HG03095 (cell line): ENCODE results near the gene PTPRG.

Experiments used
- ATAC-seq: cut with Tn5 transposase; IDR thresholded peaks from one replicate; pipeline ENCODE4 v1.9.1; 2021; ENCODE audit warnings: moderate library complexity; ENCODE audit not compliant: unreplicated experiment

Gene PTPRG

DNA sequence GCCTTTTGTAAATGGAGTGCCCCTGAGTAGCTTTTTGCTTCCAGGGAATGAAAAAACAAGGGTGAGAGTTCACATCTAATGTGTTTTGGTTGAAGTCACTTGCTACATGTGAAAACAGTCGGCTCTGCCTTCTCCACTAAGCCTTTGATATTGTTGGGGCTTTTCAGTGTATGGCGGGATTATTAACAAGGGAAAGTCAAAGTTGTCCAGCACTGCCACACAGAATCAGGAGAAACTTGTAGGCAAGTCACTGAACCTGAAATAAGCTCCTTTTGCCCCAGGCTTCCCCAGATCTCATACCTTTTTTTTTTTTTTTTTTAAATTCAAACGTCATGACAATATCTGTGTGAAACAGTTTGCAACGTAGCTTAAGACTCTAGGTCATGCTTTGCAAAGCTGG lies 564.0 kb downstream of the PTPRG start:
- no peak for ATAC-seq

DNA sequence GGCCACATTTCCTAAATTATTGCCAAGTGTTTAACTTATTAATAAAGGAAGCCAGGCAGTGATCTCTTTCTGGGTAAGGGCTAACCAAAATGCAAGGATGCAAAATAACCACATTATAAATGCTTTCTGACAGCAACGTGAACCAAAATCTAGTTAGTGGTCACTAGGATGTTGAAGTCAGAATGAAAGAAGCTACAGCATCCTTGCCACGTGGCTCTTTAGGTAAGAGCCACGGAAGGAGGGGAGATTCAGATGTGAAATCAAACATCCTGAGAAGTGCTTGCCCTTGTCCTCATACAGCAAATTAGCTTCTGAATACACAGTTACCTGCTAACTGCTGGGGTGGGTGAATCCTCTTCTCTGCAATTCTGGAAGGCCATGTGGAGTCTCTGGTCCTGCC lies 565.7 kb downstream of the PTPRG start:
- no peak for ATAC-seq

GRCh38 chr3:62128051-62128450 lies 566.7 kb downstream of the PTPRG start:
- no peak for ATAC-seq

DNA sequence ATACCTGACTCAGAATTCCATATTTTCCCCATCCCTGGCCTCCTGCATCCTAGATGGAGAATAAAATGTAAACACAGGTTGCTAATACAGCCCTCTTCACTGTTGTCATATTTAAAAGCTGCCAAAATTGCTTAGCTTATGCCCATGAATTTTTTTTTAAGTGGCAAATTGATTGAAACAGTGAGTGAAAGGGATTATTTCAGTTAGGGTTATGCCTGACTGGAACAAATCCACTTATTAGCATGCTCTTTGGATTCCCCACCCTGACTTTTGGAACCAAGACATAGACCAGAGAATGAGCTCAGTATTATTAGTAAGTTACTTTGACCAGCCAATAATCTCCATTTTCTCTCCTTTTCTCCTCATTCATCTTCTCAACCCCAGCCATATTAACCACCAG lies 567.3 kb downstream of the PTPRG start:
- ATAC-seq = no peak

- ATAC-seq = no peak
Measured at GRCh38 chr3:62131050-62131449, 569.7 kb downstream of the PTPRG start.

GRCh38 chr3:62131620-62132019 lies 570.2 kb downstream of the PTPRG start:
- no peak for ATAC-seq

- ATAC-seq = no peak
Measured at GRCh38 chr3:62132027-62132602, 570.7 kb downstream of the PTPRG start.

DNA sequence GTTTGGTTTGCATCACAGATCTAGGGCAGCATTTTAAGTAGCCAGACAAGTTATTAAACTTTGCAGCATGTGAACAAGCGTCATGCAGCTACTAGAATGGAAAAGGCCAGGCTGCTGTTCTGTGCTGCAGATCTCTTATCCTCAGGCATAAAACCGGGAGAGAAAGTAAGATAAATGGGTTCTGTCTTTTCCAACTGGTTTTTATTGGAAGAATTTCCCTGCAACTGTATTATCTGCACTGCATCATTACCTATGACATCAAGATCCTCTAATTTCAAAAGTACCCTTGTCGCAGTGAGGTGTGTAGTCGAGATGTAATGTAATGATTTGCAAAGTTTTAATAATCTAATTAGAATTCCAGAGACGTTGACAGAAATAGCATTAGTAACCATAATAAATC lies 571.6 kb downstream of the PTPRG start:
- no peak for ATAC-seq

GRCh38 chr3:62134061-62134496 lies 572.7 kb downstream of the PTPRG start:
- no peak for ATAC-seq

- no peak for ATAC-seq
Measured at GRCh38 chr3:62135741-62136140, 574.4 kb downstream of the PTPRG start.

DNA sequence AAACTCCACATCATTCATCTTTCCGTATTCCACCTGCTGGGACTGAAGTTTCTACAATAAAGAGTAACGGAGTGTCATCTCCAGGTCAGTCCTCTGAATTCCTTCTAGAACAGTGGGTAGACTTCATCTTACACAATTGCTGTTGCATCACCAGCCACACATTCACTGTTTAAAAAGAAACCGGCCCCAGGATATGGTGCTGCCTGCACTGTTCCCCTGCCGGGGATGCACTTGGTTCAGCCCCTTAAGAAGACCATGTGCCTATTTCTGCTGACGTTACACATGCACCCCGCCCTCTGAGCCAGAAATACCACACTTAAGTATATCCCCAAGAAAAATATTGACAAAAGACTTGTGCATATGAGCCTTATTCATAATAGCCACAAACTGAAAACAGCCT lies 578.6 kb downstream of the PTPRG start:
- no peak for ATAC-seq

GRCh38 chr3:62142331-62143085 lies 581.1 kb downstream of the PTPRG start:
- ATAC-seq = no peak

DNA sequence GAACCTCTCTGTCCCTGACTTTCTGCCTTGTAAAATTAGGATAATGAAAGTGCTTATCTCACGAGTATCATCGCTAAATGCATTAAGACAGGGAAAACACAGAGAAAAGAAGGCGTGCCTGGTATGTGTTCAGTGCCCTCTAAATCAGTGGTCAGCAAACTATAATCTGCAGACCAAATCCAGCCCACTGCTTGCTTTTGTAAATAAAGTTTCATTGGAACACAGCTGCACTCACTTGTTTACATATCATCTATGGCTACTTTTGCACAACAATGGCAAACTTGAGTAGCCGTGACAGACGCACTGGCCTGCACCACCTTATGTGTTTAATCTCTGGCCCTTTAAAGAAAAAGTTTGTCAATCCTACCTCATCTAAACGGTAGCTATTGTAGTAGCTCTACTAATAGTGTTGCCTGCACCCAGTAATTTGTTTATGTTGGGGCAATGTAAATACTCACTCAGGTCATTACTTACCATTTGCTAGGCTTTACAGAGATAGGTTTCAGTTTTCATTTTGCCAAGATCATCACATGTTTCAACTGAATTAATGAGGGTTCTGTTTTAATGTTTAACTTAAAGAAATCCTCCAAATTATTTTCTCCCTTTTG lies 582.6 kb downstream of the PTPRG start:
- no peak for ATAC-seq

GRCh38 chr3:62144482-62144881 lies 583.1 kb downstream of the PTPRG start:
- ATAC-seq = no peak

GRCh38 chr3:62145086-62145757 lies 583.9 kb downstream of the PTPRG start:
- ATAC-seq = no peak

DNA sequence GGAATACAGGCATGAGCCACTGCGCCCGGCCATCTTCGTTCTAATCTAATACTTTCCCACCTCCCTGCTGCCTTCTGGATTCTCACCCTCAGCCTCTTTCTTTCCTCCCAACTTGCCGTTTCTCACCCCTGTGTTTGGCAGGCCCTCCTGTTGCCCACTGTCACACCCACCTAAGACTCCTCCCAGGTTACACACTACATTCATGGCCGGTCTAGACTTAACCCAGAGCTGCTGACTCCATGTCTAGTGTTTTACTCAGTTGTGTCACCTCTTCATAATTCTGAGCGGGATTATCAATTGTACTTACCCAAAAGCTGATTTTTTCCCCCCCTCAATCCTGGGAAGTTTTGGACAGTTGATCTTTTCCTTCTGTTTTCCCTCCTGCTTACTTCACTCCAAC lies 588.2 kb downstream of the PTPRG start:
- no peak for ATAC-seq

GRCh38 chr3:62149962-62150361 lies 588.6 kb downstream of the PTPRG start:
- no peak for ATAC-seq

DNA sequence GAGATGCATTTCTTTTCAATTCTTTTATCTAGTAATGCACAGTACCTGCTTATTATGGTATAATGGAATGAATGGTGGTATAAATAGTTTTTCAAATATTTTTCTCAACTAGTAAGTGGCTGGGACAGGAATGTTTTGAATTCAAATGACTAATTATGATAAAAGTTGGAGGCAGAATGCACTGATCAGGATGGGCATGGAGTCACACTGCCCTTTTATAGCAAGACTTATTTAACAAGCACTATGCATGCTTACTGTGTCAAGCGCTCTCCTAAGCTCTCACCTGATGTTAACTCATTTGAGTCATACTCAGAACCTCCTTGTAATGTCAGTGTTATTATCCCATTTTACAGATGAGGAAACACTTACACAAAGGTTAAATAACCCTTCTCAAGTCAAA lies 590.2 kb downstream of the PTPRG start:
- no peak for ATAC-seq

- ATAC-seq = no peak
Measured at GRCh38 chr3:62153231-62153630, 591.9 kb downstream of the PTPRG start.

GRCh38 chr3:62154457-62155148 lies 593.2 kb downstream of the PTPRG start:
- no peak for ATAC-seq

DNA sequence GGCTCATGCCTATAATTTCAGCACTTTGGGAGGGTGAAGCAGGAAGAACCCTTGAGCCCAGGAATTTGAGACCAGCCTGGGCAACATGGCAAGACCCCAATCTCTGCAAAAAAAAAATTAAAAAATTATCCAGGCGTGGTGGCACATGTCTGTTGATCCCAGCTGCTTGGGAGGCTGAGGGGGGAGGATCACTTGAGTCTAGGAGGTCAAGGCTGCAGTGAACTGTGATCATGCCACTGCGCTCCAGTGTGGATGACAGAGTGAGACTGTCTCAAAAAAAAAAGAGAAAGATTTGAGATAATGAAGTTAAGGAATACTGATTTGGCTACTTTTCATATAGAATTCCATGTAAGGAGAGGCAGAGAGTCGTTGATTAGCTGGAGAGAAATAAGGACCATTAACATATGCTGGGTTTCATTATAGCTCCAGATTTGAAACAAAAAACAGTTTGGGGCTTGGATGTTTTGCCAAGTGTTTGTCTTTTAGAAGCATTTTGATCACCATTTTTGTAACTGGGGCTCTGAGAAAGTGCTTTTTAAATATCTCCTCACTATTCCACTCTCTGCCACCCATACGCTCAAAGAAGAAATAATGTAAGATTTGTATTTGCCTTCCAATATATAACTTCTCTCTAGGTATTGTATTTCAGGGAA lies 597.8 kb downstream of the PTPRG start:
- ATAC-seq = no peak
